Measurements from ENCODE around the gene KRT76. TPM values are rescaled to one million over a fixed set of nuclear protein-coding genes. Genes with fewer than 3 reads are reported as not detected.

KRT76 gene
- total RNA-seq, 1 experiment from 2014 or later: not detected

- H3K4me3 ChIP-seq (ENCODE audit: low read depth, low read length): no peak overlapping the region
- no TSS peak for BruUV-seq (replicated peaks)
- H3K4me1 ChIP-seq: peaks cover 22% of the 10 kb centered on the region
- no peaks in the 10 kb centered on the region for H3K36me3 Mint-ChIP-seq (ENCODE audit: insufficient read depth, unreplicated experiment)
- intact Hi-C loops (cut with micrococcal nuclease; ENCODE audit: unreplicated experiment): no loop called here
- H3K4me3 Mint-ChIP-seq (ENCODE audit: unreplicated experiment): no peak overlapping the region
- no peaks in the 10 kb centered on the region for H3K9me3 Mint-ChIP-seq (ENCODE audit: unreplicated experiment)
- no peaks in the 10 kb centered on the region for H3K9me3 ChIP-seq
- TF ChIP-seq, protein P1, sequence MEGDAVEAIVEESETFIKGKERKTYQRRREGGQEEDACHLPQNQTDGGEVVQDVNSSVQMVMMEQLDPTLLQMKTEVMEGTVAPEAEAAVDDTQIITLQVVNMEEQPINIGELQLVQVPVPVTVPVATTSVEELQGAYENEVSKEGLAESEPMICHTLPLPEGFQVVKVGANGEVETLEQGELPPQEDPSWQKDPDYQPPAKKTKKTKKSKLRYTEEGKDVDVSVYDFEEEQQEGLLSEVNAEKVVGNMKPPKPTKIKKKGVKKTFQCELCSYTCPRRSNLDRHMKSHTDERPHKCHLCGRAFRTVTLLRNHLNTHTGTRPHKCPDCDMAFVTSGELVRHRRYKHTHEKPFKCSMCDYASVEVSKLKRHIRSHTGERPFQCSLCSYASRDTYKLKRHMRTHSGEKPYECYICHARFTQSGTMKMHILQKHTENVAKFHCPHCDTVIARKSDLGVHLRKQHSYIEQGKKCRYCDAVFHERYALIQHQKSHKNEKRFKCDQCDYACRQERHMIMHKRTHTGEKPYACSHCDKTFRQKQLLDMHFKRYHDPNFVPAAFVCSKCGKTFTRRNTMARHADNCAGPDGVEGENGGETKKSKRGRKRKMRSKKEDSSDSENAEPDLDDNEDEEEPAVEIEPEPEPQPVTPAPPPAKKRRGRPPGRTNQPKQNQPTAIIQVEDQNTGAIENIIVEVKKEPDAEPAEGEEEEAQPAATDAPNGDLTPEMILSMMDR (IDR thresholded peaks at IDR 0.05; ENCODE audit: insufficient read depth in 1 of 2, low read depth in 1 of 2, low read length in 1 of 2, severe bottlenecking in 1 of 2, unreplicated experiment in 1 of 2): no peak
- H3K36me3 ChIP-seq (ENCODE audit: control insufficient read depth, insufficient read depth, low read length): no peaks in the 10 kb centered on the region
- no peaks in the 10 kb centered on the region for H3K27me3 ChIP-seq (replicated peaks; ENCODE audit: control insufficient read depth, insufficient read depth, low read length)
- H3K27ac Mint-ChIP-seq (ENCODE audit: unreplicated experiment): no peak overlapping the region
- peaks cover 13% of the 10 kb centered on the region for H3K4me1 Mint-ChIP-seq (ENCODE audit: low read depth, unreplicated experiment)
- POLR2A ChIA-PET: no interaction called here
- CTCF ChIA-PET: no interaction called here
- no peaks in the 10 kb centered on the region for H3K27me3 Mint-ChIP-seq (ENCODE audit: insufficient read depth, unreplicated experiment)
- DNase-seq: no peak
Observed at GRCh38 chr12:52811191-52812072, 34.3 kb upstream of the KRT76 start.

- Mint-ChIP-seq H3K4me3 (ENCODE audit: unreplicated experiment) (no peak overlapping the region), H3K27me3 (ENCODE audit: insufficient read depth, unreplicated experiment) (no peaks in the 10 kb centered on the region), H3K27ac (ENCODE audit: unreplicated experiment) (no peak overlapping the region), H3K9me3 (ENCODE audit: unreplicated experiment) (no peaks in the 10 kb centered on the region), H3K36me3 (ENCODE audit: insufficient read depth, unreplicated experiment) (no peaks in the 10 kb centered on the region), H3K4me1 (ENCODE audit: low read depth, unreplicated experiment) (peaks cover 11% of the 10 kb centered on the region)
- Histone ChIP-seq H3K9me3 (no peaks in the 10 kb centered on the region), H3K4me1 (peaks cover 22% of the 10 kb centered on the region), H3K27me3 (replicated peaks; ENCODE audit: control insufficient read depth, insufficient read depth, low read length) (no peaks in the 10 kb centered on the region), H3K36me3 (ENCODE audit: control insufficient read depth, insufficient read depth, low read length) (no peaks in the 10 kb centered on the region), H3K4me3 (ENCODE audit: low read depth, low read length) (no peak overlapping the region)
- BruUV-seq (replicated peaks): no TSS peak
- DNase-seq: no peak
- TF ChIP-seq, protein P1 (IDR thresholded peaks at IDR 0.05; ENCODE audit: insufficient read depth in 1 of 2, low read depth in 1 of 2, low read length in 1 of 2, severe bottlenecking in 1 of 2, unreplicated experiment in 1 of 2): no peak
- intact Hi-C loops (cut with micrococcal nuclease; ENCODE audit: unreplicated experiment): no loop called here
- ChIA-PET CTCF (no interaction called here), POLR2A (no interaction called here)
Observed at GRCh38 chr12:52810554-52810953, 33.4 kb upstream of the KRT76 start.

DNA sequence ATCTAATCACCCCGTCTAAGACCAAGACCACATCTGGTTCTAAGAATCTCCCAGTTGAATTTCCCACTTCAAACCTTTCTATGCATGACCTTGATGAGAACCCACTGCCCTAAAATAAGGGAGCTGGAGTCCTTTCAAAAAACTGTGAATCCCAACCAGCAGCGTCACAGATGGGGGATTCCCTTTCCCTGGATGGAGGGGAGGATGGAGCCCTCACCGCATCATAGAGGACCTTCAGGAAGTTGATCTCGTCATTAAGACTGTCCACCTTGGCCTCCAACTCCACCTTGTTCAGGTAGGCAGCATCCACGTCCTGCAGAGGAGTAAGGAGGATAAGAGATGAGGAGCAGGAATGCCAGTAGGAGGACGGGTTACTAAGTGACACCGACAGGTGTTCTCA lies 32.0 kb upstream of the KRT76 start:
- POLR2A ChIA-PET: no interaction called here
- Mint-ChIP-seq H3K4me3 (ENCODE audit: unreplicated experiment) (no peak overlapping the region), H3K36me3 (ENCODE audit: insufficient read depth, unreplicated experiment) (no peaks in the 10 kb centered on the region), H3K4me1 (ENCODE audit: low read depth, unreplicated experiment) (peaks cover 2% of the 10 kb centered on the region), H3K27ac (ENCODE audit: unreplicated experiment) (no peak overlapping the region), H3K27me3 (ENCODE audit: insufficient read depth, unreplicated experiment) (no peaks in the 10 kb centered on the region), H3K9me3 (ENCODE audit: unreplicated experiment) (no peaks in the 10 kb centered on the region)
- H3K27me3 ChIP-seq (replicated peaks; ENCODE audit: control insufficient read depth, insufficient read depth, low read length): no peaks in the 10 kb centered on the region
- DNase-seq: no peak
- no peak overlapping the region for H3K4me3 ChIP-seq (ENCODE audit: low read depth, low read length)
- CTCF ChIA-PET: interaction anchor here (0.6 kb wide), 2 partner anchors 71 to 222 kb away, joined by 3 to 6 read pairs; no protein-coding TSS in a partner anchor
- BruUV-seq (replicated peaks): no TSS peak
- H3K4me1 ChIP-seq: peaks cover 8% of the 10 kb centered on the region
- intact Hi-C loops (cut with micrococcal nuclease; ENCODE audit: unreplicated experiment): no loop called here
- no peaks in the 10 kb centered on the region for H3K36me3 ChIP-seq (ENCODE audit: control insufficient read depth, insufficient read depth, low read length)
- TF ChIP-seq, protein P1 (IDR thresholded peaks at IDR 0.05; ENCODE audit: insufficient read depth in 1 of 2, low read depth in 1 of 2, low read length in 1 of 2, severe bottlenecking in 1 of 2, unreplicated experiment in 1 of 2): no peak
- no peaks in the 10 kb centered on the region for H3K9me3 ChIP-seq

All from Caco-2 (cell line).